Fibroblast of lung (primary cell): ENCODE results near the gene TPCN2. TPM values are rescaled to one million over a fixed set of nuclear protein-coding genes. Genes with fewer than 3 reads are reported as not detected.

Source experiments
- DNase-seq, 2 donors: peaks; one replicate each; pipeline versions ENCODE4 v3.0.0 to v3.0.0-alpha.2; 2010; ENCODE audit warnings: low read depth in 2 of 2
- H2AFZ ChIP-seq: 2 replicates; pipeline ENCODE4 v1.5.1; 2012; ENCODE audit warnings: low read length, control low read depth, inconsistent platforms
- H3K27ac ChIP-seq: 2 replicates; pipeline ENCODE4 v1.5.1; 2011; ENCODE audit warnings: low read length, control low read depth; ENCODE audit not compliant: insufficient read depth
- H3K27me3 ChIP-seq: 2 replicates; pipeline ENCODE4 v1.5.1; 2011; ENCODE audit warnings: mild to moderate bottlenecking, low read length; ENCODE audit not compliant: control insufficient read depth, insufficient read depth
- H3K36me3 ChIP-seq: 2 replicates; pipeline ENCODE4 v1.5.1; 2011; ENCODE audit warnings: low read length; ENCODE audit not compliant: control insufficient read depth, insufficient read depth
- H3K4me1 ChIP-seq: 2 replicates; pipeline ENCODE4 v1.5.1; 2011; ENCODE audit warnings: low read length; ENCODE audit not compliant: control insufficient read depth, insufficient read depth; ENCODE audit errors: extremely low read depth
- H3K4me2 ChIP-seq: 2 replicates; pipeline ENCODE4 v1.5.1; 2011; ENCODE audit warnings: low read length, control low read depth; ENCODE audit not compliant: insufficient read depth; ENCODE audit errors: extremely low read depth
- H3K4me3 ChIP-seq, 4 experiments: fragments of 200-600 bp in 1 of 4; sonication (generic) in 1 of 4; replicated peaks in 1 of 4; 2 replicates each; pipeline ENCODE4 v1.5.1; 2011 to 2016; ENCODE audit warnings: low read length in 4 of 4, low read depth in 3 of 4, mild to moderate bottlenecking in 3 of 4, control low read depth in 2 of 4, inconsistent platforms in 1 of 4, mixed read lengths in 1 of 4; ENCODE audit not compliant: insufficient read depth in 1 of 4; ENCODE audit errors: control extremely low read depth in 1 of 4
- H3K79me2 ChIP-seq: 2 replicates; pipeline ENCODE4 v1.5.1; 2012; ENCODE audit warnings: mild to moderate bottlenecking, low read length, inconsistent platforms; ENCODE audit not compliant: control insufficient read depth, insufficient read depth
- H3K9ac ChIP-seq: 2 replicates; pipeline ENCODE4 v1.5.1; 2011; ENCODE audit warnings: mild to moderate bottlenecking, low read length, control low read depth; ENCODE audit not compliant: insufficient read depth
- H3K9me3 ChIP-seq: 2 replicates; pipeline ENCODE4 v1.5.1; 2012; ENCODE audit warnings: low read depth, low read length; ENCODE audit not compliant: control insufficient read depth, insufficient read depth
- H4K20me1 ChIP-seq: 2 replicates; pipeline ENCODE4 v1.5.1; 2011; ENCODE audit warnings: low read length; ENCODE audit not compliant: control insufficient read depth, insufficient read depth; ENCODE audit errors: extremely low read depth
- CTCF ChIP-seq, 2 donors: IDR thresholded peaks in 1 of 2; conservative IDR thresholded peaks in 1 of 2; 1 replicate in 1 of 2; 2 replicates in 1 of 2; pipeline ENCODE4 v1.5.1; 2011 to 2012; ENCODE audit warnings: low read length in 2 of 2, control low read depth in 1 of 2, inconsistent platforms in 1 of 2, low read depth in 1 of 2, mild to moderate bottlenecking in 1 of 2
- EZH2 ChIP-seq: IDR thresholded peaks from 2 replicates; pipeline ENCODE4 v1.5.1; 2012; ENCODE audit warnings: low read length, control low read depth, mild to moderate bottlenecking; ENCODE audit errors: missing control alignments
- polyA plus RNA-seq, 2 donors: library from polyadenylated mRNA; depleted of rRNA in 1 of 2; stranded (reverse) in 1 of 2; unstranded in 1 of 2; fragments of >200 nt; gene quantifications; 2 replicates each; pipeline ENCODE4 v1.2.1, GENCODE V29; 2011 to 2012; ENCODE audit warnings: missing spikeins in 1 of 2
- total RNA-seq: library from RNA; depleted of rRNA; stranded (reverse); fragments of >200 nt; gene quantifications from 2 replicates; pipeline ENCODE4 v1.2.1, GENCODE V29; 2014

Gene TPCN2
- total and polyA plus RNA-seq, 2 donors (not counting 1 experiment from before 2014, with no cell fraction given), result 9.7 to 11.7 TPM

- peaks cover 40% of the 10 kb centered on the region for H3K4me1 ChIP-seq
These were observed 38.3 kb upstream of the TPCN2 start for GRCh38 chr11:69010361-69010891.

DNA sequence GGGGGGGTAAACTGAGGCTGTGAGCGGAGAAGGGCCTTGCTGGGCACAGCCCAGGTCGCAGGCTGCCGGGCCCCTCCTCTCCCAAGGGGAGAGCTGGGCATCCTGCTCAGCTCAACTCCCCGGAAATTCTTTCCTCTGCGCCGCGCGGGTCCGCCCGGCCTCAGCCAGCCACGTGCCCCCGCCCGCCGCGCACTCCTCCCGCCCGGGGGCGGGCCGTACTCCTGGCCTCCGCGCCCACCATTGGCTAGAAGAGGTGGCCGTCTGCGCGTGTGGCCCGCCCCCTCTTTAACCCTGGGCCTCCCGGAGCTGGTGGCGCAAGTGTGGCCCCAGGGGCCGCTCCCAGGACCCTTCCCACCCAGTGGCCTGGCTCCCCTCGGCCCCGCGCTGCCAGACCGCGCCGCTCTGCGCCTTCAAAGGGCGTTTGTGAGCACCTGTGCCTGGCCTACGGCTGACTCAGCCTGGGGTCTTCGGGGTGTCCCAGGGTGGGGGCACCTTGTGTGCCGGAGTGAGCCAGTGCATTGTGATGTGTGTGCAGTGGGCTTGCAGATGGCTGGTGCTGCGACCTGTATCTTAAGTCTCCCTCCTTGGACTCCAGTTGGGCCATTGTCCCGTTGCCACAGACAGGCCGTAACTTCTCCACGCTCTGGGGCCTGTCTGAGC is 37.6 kb upstream of the TPCN2 start:
- Histone ChIP-seq H3K4me2 (peak overlapping the region; percentile 98), H3K27me3 (no peaks in the 10 kb centered on the region), H3K4me1 (peaks cover 40% of the 10 kb centered on the region), H4K20me1 (no peaks in the 10 kb centered on the region), H3K4me3 (peak overlapping the region; percentile 73 to 96 (median 88)), H3K9ac (peak overlapping the region; percentile 89), H3K9me3 (no peaks in the 10 kb centered on the region), H3K36me3 (peaks cover 15% of the 10 kb centered on the region), H2AFZ (no peak overlapping the region), H3K79me2 (peaks cover 40% of the 10 kb centered on the region), H3K27ac (peak overlapping the region; percentile 98)
- peak; percentile 82 to 85 for DNase-seq
- no peak for TF ChIP-seq EZH2
- no peak for TF ChIP-seq CTCF (conservative IDR thresholded peaks at IDR 0.05 in 1 of 2, IDR thresholded peaks at IDR 0.05 in 1 of 2; ENCODE audit: low read depth in 1 of 2, low read length in 2 of 2)

More at GRCh38 chr11:69010361-69010891, 38.3 kb upstream of the TPCN2 start:
- H3K36me3 ChIP-seq, result peaks cover 22% of the 10 kb centered on the region
- H3K79me2 ChIP-seq, result peaks cover 47% of the 10 kb centered on the region
- TF ChIP-seq EZH2 (no peak), CTCF (conservative IDR thresholded peaks at IDR 0.05 in 1 of 2, IDR thresholded peaks at IDR 0.05 in 1 of 2; ENCODE audit: low read depth in 1 of 2, low read length in 2 of 2) (no peak)
- peak overlapping the region; percentile 98 for H3K27ac ChIP-seq
- peak overlapping the region; percentile 57 to 96 (median 88) for H3K4me3 ChIP-seq
- H3K9ac ChIP-seq, result peak overlapping the region; percentile 89
- H4K20me1 ChIP-seq, result no peaks in the 10 kb centered on the region
- peak; percentile 16 to 47 for DNase-seq
- no peaks in the 10 kb centered on the region for H3K9me3 ChIP-seq
- H3K27me3 ChIP-seq, result no peaks in the 10 kb centered on the region
- peak overlapping the region; percentile 97 for H3K4me2 ChIP-seq
- no peak overlapping the region for H2AFZ ChIP-seq

- peak overlapping the region; percentile 89 for H3K9ac ChIP-seq
- H3K27ac ChIP-seq, result peak overlapping the region; percentile 98
- H3K79me2 ChIP-seq, result peaks cover 38% of the 10 kb centered on the region
- H4K20me1 ChIP-seq, result no peaks in the 10 kb centered on the region
- peak overlapping the region; percentile 73 to 96 (median 88) for H3K4me3 ChIP-seq
- peak overlapping the region; percentile 98 for H3K4me2 ChIP-seq
- no peaks in the 10 kb centered on the region for H3K27me3 ChIP-seq
- TF ChIP-seq EZH2, result no peak
- TF ChIP-seq CTCF (conservative IDR thresholded peaks at IDR 0.05 in 1 of 2, IDR thresholded peaks at IDR 0.05 in 1 of 2; ENCODE audit: low read depth in 1 of 2, low read length in 2 of 2), result no peak
- no peaks in the 10 kb centered on the region for H3K9me3 ChIP-seq
- H2AFZ ChIP-seq, result no peak overlapping the region
- H3K4me1 ChIP-seq, result peaks cover 40% of the 10 kb centered on the region
- peaks cover 15% of the 10 kb centered on the region for H3K36me3 ChIP-seq
- no peak for DNase-seq
These were observed 37.1 kb upstream of the TPCN2 start for GRCh38 chr11:69011624-69012091.
